Measurements from ENCODE around the gene PKM.
"Not testable (repeated sequence)": the region's sequence is repeated elsewhere in the genome, so short reads cannot be mapped to it uniquely, and the experiment has no call there.

Gene PKM

DNA sequence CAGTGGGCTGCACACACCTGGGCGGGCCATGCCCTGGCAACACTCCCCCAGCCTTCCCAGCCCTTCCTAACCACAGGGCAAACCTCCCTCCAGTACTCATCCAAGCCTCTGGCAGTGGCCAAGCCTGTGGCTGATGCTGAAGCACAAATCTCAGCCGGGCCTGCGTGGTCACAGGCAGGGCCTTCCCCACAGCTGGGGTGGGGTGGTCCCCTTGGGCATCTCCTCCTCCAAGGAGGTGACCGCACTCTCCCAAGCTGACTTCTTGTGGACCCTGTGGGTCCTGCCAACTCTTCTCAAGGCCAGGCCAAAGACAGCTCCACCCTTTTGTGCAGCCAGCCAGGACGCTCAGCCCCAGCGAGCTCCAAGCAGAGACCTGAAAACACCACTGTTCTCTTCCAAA is 54.8 kb downstream of the PKM start:
- DNase-seq (ENCODE audit: low read depth) = no peak

DNA sequence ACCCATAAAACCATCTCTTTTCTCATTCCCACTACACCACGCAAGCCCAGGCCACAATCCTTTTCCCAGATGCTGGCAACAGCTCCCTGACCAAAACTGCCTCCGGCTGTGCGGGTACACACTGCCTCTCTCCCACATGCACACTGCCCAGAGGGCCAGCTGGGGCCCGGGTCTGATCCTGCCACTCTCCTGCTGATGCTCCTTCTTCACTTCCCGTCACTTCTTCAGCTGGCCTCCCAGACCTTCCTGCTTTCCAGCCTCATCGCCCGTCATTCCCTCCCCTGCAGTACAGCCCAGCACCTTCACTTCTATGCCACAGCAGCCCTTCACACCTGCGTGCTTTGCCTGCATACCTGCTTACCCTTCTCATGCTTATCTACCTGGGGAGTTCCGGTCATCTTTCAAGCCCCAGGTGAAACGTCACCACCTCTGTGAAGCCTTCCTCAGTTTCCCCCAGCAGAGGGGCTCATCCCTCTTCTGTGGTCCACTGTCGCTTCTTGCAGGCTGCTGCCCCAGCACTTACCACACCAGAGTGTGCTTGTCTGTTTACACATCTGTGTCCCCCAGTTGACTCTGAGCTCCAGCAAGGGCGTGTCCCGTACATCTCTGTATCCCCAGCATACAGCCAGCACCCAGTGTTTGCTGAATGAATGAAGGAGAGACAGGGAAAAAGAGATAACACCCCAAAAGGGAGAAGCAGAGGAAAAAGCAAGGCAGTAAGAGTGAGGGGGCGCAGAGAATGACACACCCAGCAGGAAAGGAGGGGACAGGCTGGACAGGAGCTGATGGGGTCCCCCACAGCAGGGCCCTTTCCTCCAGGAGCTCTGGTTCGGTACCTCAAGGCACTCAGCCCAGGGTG is 55.6 kb downstream of the PKM start:
- no peak for DNase-seq (ENCODE audit: low read depth)

DNA sequence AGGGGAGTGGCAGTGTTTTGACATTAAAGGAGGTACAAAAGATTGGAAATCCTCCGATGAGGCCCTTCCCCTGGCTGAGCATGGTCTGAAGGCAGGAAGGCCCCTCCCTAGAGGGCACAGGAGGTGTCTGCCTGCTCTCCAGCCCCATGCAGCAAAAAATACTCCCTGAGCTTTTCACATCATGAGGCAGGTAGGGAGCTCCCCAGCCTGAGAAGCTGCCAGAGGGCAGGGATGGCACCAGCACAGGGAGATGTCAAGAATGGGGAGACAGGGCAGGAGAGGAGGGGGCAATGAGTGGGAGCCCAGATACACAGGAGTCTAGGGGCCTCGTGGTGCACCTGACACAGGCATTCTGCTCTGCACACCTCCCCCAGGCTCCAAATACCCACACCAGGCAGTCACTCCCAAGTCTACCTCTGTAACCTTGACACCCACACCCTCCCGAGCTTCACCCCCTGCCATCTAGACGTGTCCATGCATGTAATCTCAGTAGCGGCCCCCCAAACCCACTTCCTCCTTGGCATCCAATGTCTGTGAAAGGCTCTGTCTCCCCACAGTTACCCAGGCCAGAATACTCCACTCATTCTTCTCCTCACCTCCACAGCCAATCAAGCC is 56.3 kb downstream of the PKM start:
- DNase-seq (ENCODE audit: low read depth) = no peak

DNA sequence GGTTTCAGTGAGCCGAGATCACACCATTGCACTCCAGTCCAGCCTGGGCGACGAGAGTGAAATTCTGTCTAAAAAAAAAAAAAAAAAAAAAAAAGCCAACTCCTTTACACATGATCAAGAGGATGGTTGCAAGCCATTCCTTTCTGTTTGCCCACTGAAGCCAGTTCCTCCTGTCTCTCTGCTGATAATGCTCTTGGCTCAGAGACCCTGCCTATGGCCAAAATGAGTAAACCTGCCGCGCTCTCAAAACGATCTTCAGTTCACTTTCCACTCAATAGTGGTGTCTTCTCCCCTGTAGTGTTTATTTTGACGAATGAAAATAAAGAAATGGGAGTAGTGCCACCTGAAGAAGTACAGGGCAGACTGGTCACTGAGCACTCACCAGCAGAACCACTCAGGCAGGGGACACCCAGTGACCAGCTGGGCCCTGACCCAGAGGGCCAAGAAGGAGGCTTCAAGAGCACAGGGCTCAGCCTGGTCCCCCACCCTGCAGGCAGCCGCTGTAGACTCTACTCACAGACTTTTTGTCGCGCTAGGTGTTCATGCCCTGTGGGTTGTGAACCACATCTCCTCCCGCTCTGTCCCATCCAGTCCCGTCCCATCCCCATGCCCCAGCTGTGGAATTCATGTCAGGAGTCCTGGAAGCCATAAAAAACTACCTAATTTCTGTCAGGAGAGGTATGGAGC is 57.0 kb downstream of the PKM start:
- DNase-seq (ENCODE audit: low read depth) = no peak

DNA sequence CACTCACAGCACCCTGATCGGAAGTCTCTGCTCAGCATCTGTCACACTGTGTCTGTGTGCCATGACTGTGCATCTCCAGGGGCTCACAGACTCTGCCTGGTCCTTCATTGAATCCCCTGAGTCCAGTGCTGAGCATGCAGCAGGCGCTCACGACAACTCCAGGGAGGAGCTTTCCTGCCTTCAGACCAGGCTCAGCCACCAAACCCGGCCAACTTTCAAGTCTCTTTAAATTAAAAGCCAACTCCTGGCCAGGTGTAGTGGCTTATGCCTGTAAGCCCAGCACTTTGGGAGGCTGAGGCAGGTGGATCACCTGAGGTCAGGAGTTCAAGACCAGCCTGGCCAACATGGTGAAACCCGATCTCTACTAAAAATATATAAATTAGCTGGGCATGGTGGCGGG is 57.6 kb downstream of the PKM start:
- DNase-seq (ENCODE audit: low read depth) = no peak

DNA sequence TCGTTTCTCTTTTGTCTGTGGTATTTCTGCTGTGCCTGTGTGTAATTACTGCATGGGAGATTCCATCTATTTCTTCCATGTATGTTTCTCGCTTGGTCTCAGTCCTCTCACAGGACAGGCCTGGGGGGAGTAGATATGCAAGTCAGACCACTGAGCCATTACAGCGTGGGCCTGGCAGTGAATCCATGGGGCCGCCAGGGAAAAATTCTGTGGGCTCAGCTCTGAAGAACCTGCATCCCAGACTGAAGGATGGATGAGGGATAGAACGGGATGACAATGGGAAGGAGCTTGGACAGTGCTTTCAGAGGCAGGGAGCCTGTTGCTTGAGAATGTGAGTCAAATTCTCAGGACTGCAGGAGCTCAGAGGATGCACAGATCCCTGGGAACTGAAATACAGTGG is 58.2 kb downstream of the PKM start:
- no peak for DNase-seq (ENCODE audit: low read depth)

DNA sequence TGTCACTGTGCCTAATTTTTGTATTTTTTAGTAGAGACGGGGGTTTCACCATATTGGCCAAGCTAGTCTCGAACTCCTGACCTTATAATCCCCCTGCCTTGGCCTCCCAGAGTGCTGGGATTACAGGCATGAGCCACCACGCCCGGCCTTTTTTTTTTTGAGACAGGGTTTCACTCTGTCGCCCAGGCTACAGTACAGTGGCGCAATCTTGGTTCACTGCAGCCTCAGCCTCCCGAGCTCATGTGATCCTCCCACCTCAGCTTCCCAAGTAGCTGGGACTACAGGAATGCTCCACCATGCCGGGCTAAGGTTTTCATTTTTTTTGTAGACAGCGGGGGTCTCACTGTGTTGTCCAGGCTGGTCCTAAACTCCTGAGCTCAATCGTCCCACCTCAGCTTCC is 59.0 kb downstream of the PKM start:
- DNase-seq (ENCODE audit: low read depth) = not testable (repeated sequence)

DNA sequence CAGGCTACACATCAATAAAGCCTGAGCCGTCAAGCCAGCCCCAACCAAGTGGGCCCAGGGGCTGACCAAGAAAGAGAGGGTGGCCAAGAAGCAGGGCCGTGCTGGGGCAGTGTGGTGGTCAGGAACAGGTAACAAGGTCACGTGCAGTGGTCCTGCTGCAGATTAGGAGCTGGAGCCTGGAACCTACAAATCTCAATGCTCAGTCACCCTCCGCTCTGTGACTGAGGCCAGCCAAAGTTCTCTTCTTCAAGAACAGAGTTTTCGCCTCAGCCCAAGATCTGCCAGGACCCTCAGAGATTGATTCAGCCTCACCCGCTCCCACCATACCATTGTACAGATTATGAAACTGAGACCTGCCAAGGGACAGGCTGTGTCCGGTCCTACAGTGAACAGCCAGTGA is 60.3 kb downstream of the PKM start:
- no peak for DNase-seq (ENCODE audit: low read depth)

DNA sequence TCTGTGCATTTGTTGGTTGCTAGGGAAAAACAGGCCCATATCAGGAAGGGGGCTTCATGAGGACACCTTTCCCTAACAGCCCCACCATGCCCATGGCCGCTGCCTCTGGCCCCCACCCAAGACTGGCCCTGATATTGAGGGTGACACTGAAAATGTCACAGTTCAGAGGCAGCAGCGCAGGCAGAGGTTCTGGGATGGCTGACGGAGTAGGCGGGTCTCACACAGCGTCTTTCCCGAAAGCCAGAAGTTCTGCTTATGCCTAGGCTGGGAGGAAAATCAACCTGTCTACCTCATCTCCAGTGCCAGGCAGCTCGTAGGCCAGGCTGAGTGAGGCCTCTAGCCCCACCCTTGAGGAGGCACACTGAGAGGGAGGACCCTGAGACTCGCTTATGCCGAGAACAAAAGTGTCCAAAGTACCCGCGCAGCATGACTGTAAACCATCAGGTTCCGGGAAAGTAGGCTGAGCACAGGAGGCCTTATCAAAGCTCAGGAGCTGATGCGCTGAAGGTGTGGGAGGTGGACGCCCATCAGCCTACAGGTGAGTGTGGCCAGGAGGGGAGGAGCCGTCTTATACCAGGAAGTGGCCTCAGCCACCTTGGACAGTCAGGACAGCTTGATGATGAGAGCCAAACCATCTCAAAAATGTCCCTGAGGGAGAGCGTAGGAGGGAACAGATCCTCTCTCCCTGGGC is 60.9 kb downstream of the PKM start:
- no peak for DNase-seq (ENCODE audit: low read depth)

DNA sequence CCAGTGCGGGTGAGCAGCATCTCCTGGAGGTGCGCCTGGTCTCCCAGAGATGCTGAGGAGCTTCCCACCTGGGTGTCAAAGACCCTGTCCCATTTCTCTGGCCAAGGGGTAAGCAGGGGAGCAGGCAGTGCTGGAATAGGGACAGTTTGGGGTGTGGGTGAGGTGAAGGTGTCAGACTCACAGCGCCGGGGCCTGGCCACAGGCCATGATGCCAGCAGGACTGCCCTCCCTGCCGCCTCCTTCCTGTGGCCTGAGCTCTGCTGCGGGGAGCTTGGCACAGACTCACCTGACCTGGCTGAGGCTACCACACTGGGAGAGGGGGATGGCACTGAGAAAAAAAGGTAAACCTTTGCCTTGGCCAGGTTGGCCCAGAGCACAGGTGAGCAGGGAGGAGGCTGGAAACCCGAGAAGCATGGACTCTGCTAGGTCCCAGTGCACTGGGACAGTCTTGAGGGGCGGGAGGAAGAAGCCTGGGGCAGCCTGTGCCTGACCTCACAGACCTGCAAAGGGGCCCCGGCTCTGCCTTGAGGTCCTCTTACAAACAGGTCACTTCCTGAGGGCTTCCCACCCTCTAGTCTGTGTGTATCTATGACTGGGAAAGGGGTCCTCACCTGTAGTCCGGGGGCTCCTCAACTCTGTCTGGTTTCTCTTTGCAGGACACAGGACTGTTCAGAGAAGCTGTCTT is 61.6 kb downstream of the PKM start:
- no peak for DNase-seq (ENCODE audit: low read depth)

DNA sequence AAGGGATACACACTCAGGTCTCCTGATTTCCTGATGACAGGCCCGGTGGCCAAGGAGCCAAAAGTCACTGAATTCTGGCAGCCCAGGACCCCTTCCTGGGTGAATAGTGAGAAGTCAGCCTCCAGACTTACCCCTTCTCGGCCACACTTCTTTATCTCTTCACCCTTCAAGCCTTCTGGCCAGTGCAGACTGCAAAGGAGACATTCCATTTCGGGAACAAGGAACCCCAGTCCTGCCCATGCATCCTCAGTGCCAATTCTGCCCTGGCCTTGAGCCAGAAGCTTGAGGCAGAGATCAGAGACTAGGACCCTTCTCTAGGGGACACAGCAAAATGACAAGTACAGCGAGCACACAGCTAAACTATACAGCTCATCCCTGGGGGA is 62.2 kb downstream of the PKM start:
- DNase-seq (ENCODE audit: low read depth) = no peak

DNA sequence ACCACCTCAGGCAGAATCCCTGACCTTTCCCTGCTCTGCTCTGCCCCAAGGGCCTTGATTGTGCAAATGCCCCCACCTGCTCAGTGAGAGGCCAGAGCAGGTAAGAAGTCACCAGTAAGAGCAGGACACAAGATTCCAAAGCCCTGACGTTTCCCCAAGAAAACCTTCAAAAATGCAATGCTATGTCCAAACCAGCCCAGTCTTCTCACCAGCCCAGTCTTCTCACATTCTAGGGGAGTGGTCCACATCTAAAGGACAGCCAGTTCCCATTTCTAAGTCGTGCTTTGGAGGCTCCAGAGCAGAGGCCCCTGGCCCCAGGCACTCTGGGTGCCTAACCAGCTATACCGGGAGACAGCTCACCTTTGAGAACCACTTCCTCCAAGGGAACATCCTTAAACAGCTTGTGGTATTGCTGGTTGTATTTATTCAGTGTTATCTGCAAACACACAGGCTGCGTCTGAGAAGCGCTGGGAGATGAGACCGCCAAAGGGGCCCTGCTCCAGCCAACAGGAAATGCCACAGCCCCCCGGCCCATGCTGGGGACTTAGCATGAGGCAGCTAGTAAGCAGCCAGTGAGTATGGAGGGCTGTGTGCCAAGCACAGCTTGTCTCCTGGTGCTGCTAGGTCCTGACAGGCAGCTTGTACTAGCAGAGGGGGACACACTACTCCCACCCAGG is 62.7 kb downstream of the PKM start:
- DNase-seq (ENCODE audit: low read depth) = no peak

DNA sequence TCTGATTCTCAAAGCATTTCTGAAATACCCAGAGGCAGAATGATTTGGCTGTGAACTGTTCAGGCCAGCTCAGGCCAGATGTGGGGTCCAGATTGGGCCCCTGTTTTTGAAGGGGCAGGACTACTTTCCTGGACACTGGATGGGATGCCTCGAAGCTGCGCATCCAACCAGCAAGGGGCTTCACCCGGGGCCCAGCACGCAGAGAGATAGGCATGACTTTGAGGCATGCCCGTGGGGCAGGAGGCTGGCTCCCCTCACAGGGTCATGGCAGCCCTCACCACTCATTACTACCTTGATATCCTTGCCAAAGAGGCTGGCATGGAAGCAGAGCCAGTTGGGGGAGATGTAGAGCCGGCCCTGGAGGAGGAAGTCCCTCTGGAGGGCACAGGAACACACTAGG is 63.5 kb downstream of the PKM start:
- DNase-seq (ENCODE audit: low read depth) = no peak

DNA sequence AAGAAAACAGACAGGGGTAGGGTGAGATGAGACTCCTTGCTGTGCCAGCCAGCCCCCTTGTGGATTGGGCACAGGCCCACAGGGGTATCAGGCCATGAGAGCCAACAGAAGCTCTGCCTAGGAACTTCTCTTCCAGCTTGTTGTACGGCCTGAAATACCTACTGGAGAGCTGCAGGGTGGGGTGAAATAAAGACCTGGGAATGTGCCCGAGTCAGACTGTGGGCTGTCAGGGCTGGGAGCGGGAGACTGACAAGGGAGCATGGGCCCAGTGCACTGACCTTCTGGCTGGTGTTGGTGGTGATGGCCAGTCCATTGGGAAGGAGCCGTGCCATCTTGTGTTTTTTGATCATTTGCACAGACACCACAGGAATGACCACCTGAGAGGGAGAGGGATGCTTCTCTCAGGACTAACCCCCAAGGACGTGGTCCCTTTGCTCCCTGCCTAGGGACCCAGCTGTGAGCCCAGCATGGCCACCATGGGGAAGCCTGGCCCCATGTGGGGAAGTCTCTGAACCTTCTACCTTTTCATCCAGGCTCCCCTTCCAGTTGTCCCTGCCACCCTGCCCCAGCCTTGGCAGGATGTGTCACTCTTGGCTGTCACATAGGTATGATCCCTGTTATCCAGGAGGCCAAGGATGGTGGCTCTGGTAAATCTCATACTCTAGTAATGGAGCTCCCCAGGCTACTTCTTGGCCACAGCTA is 64.1 kb downstream of the PKM start:
- DNase-seq (ENCODE audit: low read depth) = no peak

DNA sequence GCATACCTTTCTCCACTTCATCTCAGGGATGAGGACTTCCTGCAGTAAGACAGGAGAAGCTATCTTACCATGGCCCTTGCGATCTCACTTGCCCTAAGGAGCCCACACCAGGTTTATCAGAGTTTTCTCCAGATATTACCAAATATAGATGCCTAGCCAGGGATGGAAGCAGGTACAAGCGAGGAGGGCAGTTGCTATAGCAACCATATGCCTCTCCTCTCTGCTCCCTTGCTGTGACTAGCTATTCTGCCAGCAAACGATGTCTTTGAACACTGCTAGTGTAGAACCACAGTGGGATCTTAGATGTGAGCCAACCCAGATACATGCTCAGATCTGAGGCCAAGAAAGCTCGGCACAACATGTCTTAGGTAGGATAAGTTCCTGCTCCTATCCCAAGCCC is 67.3 kb downstream of the PKM start:
- no peak for DNase-seq (ENCODE audit: low read depth)

DNA sequence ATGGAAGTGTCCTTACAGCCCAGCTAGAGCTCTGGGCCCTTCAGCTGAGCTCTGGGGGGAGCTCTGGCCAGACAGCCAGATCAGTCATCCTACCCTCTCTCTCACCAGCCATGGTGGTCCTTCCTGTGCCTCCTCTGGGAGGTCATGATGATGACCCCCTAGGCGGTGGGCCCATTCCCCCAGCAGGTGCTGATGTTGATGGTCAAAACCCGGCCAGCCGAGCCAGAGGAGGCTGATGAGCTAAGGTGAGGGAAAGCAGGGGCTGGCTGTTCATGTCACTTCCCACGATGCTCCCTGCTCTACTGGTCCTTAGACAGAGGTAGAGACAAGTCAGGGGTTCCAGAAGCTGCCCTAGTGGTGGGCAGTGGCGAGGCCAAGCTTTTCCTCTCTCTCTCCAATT is 68.4 kb downstream of the PKM start:
- no peak for DNase-seq (ENCODE audit: low read depth)

DNA sequence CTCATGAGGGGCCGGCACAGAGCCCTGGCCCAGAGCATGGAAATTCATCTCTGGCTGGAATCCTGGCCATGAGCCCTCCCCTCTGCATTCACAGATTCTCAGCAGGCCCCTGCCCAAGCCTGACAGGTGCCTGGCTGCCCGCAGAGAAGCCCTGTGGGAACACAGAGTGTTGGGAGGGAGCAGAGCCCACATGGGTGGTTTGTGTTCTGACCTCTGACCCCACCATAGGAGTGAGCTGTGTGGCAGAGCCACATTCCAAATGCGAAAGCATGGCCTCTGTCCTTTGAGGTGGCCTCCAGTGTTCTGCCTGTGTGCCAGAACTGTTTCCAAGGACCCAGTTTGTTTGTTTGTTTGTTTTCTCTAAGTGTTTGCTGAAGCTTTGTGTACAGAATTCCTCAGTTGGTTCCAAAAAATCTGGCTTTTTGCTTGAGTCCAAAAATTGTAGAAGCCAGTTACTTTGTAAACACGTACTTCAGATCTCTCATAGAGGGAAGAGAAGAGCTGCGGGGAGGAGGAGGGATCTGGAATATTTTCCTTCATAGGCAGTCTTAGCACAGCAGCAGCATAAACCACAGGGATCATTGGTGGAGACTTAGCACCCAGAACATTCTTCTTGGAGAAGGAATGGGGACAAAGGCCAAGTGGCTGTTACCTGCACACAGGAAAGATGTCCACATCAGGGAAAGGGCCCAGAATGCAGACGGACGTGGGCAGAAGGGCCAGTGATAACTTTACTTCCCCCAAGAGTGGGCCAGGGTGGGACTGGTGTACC is 69.4 kb downstream of the PKM start:
- DNase-seq (ENCODE audit: low read depth) = no peak

DNA sequence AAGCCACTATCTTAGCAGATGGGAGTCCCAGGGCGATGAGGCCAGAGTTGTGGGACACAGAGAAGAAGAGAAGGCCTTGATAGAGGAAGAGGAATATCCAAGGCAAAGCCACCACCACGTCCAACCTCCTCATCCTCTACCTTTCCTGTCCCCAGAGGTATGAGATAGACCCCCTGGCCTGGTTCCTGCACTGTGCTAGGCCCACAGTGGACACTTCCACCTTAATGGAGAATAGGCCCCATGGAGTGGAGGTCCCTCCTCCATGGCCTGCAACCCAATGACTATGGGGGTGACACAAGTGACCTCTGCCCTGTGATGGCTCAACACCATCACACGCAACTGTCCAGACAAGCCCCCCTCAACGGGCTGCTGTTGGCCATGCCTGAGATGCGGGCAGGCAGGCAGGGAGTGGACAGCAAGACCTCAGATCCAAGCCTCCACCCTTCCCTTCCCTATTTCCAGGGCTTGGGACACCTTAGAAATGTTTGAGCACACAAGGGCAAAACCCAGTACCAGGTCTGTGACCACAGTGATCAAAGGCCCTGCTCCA is 70.2 kb downstream of the PKM start:
- DNase-seq (ENCODE audit: low read depth) = no peak

DNA sequence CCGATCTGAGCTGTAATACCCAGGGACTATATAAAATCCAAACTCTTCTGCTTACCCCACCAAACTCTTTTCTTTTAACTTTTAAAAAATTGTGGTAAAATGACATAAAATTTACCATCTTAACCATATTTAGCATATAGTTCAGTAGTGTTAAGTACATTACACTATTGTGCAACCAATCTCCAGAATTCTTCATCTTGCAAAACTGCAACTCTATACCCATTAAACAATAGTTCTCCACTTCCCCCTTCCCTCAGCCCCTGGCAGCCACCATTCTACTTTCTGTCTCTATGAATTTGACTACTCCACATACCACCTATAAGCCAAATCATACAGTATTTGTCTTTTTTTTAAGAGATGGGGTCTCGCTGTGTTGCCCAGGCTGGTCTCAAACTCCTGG is 74.1 kb downstream of the PKM start:
- DNase-seq (ENCODE audit: low read depth) = no peak
